K562 (cell line): ENCODE measurements around the gene TNFAIP3. TPM values are rescaled to one million over a fixed set of nuclear protein-coding genes. Genes with fewer than 3 reads are reported as not detected.

Experiments
- ESRRA ChIP-seq: fragments of 450-650 bp; IDR thresholded peaks from 2 replicates; pipeline ENCODE4 v1.6.1; 2014; ENCODE audit warnings: low read depth, mild to moderate bottlenecking, moderate library complexity, borderline replicate concordance
- GABPB1 ChIP-seq: sonication (generic); formaldehyde crosslinking; IDR thresholded peaks from 2 replicates; pipeline ENCODE4 v1.8.0; 2022; ENCODE audit warnings: mild to moderate bottlenecking, missing genetic modification reagents
- GABPB2 ChIP-seq: fragments of 250-450 bp; sonication (Bioruptor Pico); conservative IDR thresholded peaks from 2 replicates; pipeline ENCODE4 v1.5.1; 2021; ENCODE audit warnings: mild to moderate bottlenecking
- HDAC2 ChIP-seq: fragments of 450-650 bp; IDR thresholded peaks from 2 replicates; pipeline ENCODE4 v1.6.1; 2016; ENCODE audit warnings: mild to moderate bottlenecking
- HMG20A ChIP-seq: fragments of 450-650 bp; formaldehyde crosslinking; conservative IDR thresholded peaks from 2 replicates; pipeline ENCODE4 v1.4.0; 2020; ENCODE audit warnings: mild to moderate bottlenecking, mixed read lengths
- OTX1 ChIP-seq: fragments of 450-650 bp; formaldehyde crosslinking; IDR thresholded peaks from 2 replicates; pipeline ENCODE4 v1.4.0; 2022; ENCODE audit warnings: mild to moderate bottlenecking
- POLR2G ChIP-seq: fragments of 200-400 bp; formaldehyde crosslinking; IDR thresholded peaks from 2 replicates; pipeline ENCODE4 v1.6.1; 2017; ENCODE audit warnings: low read depth, mild to moderate bottlenecking, antibody characterized with exemption, low read length, moderate library complexity
- RBM14 ChIP-seq: fragments of 200-400 bp; formaldehyde crosslinking; IDR thresholded peaks from 2 replicates; pipeline ENCODE4 v1.6.1; 2018; ENCODE audit warnings: low read depth, mild to moderate bottlenecking, low read length, moderate library complexity, borderline replicate concordance; ENCODE audit not compliant: insufficient read depth
- RBM22 ChIP-seq: fragments of 200-400 bp; formaldehyde crosslinking; IDR thresholded peaks from 2 replicates; pipeline ENCODE4 v1.6.1; 2018; ENCODE audit warnings: low read length, low read depth; ENCODE audit not compliant: poor library complexity, severe bottlenecking
- SAFB ChIP-seq: fragments of 200-400 bp; formaldehyde crosslinking; IDR thresholded peaks from 2 replicates; pipeline ENCODE4 v1.6.1; 2017; ENCODE audit warnings: low read depth, low read length, borderline replicate concordance
- SREBF2 ChIP-seq: sonication (generic); formaldehyde crosslinking; IDR thresholded peaks from 2 replicates; pipeline ENCODE4 v1.4.0; 2020; ENCODE audit warnings: mild to moderate bottlenecking, missing genetic modification reagents
- TAF7 ChIP-seq: fragments of 450-650 bp; IDR thresholded peaks from 2 replicates; pipeline ENCODE4 v1.6.1; 2016; ENCODE audit warnings: missing genetic modification characterization, missing compliant biosample characterization
- TGIF2 ChIP-seq: sonication (generic); formaldehyde crosslinking; IDR thresholded peaks from 2 replicates; pipeline ENCODE4 v1.8.1; 2022; ENCODE audit warnings: mild to moderate bottlenecking, missing genetic modification reagents, moderate library complexity
- TSC22D4 ChIP-seq: fragments of 450-650 bp; IDR thresholded peaks from 2 replicates; pipeline ENCODE4 v1.6.1; 2016; ENCODE audit warnings: missing genetic modification characterization, missing biosample characterization, control low read depth
- U2AF2 ChIP-seq: fragments of 200-400 bp; formaldehyde crosslinking; optimal IDR thresholded peaks from 2 replicates; pipeline ENCODE3; 2017; ENCODE audit warnings: low read depth, mild to moderate bottlenecking, low read length
- ZEB2 ChIP-seq: fragments of 450-650 bp; IDR thresholded peaks from 2 replicates; pipeline ENCODE4 v1.6.1; 2016
- ZFP1 ChIP-seq: fragments of 450-650 bp; formaldehyde crosslinking; IDR thresholded peaks from 2 replicates; pipeline ENCODE4 v1.4.0; 2020; ENCODE audit warnings: mild to moderate bottlenecking, mixed read lengths
- ZKSCAN1 ChIP-seq: fragments of 150-350 bp; IDR thresholded peaks from 2 replicates; pipeline ENCODE4 v1.6.1; 2016; ENCODE audit warnings: low read depth, low read length
- ZNF3 ChIP-seq: fragments of 250-450 bp; sonication (Bioruptor Pico); IDR thresholded peaks from 2 replicates; pipeline ENCODE4 v1.5.0; 2021; ENCODE audit warnings: mild to moderate bottlenecking, moderate library complexity
- ZNF507 ChIP-seq: conservative IDR thresholded peaks from 2 replicates; pipeline ENCODE4 v1.6.1; 2017; ENCODE audit warnings: missing genetic modification characterization, missing compliant biosample characterization
- polyA plus RNA-seq, 8 experiments: library from polyadenylated mRNA; depleted of rRNA in 4 of 8; stranded (reverse) in 5 of 8; unstranded in 3 of 8; fragments of >200 nt; fragmentation: Nextera tagmentation in 2 of 8; fragmentation: Illumina TruSeq in 1 of 8; extraction: Ambion mirVana in 2 of 8; extraction: Trizol in 1 of 8; gene quantifications; 2 replicates each; pipeline versions ENCODE4 v1.2.1 to v1.2.3, GENCODE V29; 2011 to 2014; ENCODE audit warnings: inconsistent platforms in 1 of 8, missing spikeins in 1 of 8
- total RNA-seq, 7 experiments: library from RNA; depleted of rRNA in 6 of 7; stranded (reverse); fragments of >200 nt in 6 of 7; fragmentation: Illumina TruSeq in 2 of 7; extraction: Trizol in 2 of 7; gene quantifications; 2 replicates each; pipeline versions ENCODE4 v1.2.1 to v1.2.3, GENCODE V29; 2011 to 2021; ENCODE audit warnings: low replicate concordance in 1 of 7
- TF ChIP-seq, protein P1 (sequence below): IDR thresholded peaks from 3 replicates; pipeline ENCODE4 v1.6.1; 2011; ENCODE audit warnings: borderline replicate concordance, mild to moderate bottlenecking; ENCODE audit not compliant: insufficient read length, insufficient read depth
- TF ChIP-seq, protein P2 (sequence below): fragments of 250-450 bp; sonication (Bioruptor Pico); IDR thresholded peaks from 2 replicates; pipeline ENCODE4 v1.8.0; 2022; ENCODE audit warnings: moderate library complexity, mild to moderate bottlenecking, inconsistent platforms
- TF ChIP-seq, protein P3 (sequence below): fragments of 450-650 bp; formaldehyde crosslinking; IDR thresholded peaks from 2 replicates; pipeline ENCODE4 v1.4.0; 2022; ENCODE audit warnings: mild to moderate bottlenecking, moderate library complexity
- TF ChIP-seq, protein P4 (sequence below): IDR thresholded peaks from 2 replicates; pipeline ENCODE4 v1.6.1; 2014; ENCODE audit warnings: antibody characterized with exemption
- TF ChIP-seq, protein P5 (sequence below): fragments of 450-650 bp; formaldehyde crosslinking; IDR thresholded peaks from 2 replicates; pipeline ENCODE4 v1.4.0; 2020; ENCODE audit warnings: mild to moderate bottlenecking

The TNFAIP3 gene
- total and polyA plus RNA-seq, 9 of the 15 experiments (the other 6 are each of a cell fraction or from before 2014, with no cell fraction given): 0.79 to 17.0 (median 6.4) TPM

DNA sequence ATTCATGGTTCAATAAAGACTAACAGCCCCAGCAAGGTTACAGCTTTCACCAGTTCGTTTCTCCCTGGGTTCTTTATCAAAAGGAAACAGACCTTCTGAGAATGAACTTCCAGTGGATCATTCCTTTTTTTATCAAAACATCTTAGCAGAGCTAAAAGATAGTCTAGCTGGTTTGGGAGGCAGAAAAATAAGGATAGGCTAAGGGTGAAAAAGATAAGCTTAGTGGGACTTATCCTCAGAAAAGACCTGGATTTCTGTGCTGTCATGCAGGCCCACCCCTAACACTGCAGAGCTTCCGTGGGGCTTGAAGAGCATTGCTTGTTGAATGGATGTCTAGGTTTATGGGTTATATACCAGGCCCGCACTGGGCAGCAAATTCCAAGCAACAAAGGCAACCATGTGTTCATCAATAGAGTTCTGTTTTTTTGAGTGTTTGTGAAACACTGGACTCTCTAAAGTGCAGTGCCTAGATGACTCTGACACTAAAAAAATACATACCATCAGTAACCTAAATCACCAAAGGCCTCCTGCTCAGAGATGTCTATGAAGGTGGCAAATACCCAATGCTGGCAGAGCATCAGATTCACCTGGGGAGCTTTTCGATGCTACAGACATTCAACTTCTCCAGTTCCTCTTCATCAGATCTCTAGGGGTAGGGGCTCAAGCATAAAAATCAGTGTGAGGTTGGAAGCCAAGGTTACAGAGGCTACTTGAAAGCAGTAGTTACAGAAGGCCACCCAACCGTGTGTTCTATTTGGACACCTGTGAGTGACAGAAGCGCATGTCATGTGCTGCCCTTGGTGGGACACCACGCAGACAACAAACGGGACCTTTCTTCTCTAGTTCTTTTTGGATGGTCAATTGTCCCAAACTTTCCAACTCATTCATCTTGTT is 53.0 kb downstream of the TNFAIP3 start (continued):
- no peak for TF ChIP-seq RBM14
- TF ChIP-seq HDAC2: peak; percentile 49
- TF ChIP-seq ZNF3: no peak
- no peak for TF ChIP-seq ZFP1 (CRISPR knock-in tag)
- TF ChIP-seq RBM22: no peak
- TF ChIP-seq, protein P1, sequence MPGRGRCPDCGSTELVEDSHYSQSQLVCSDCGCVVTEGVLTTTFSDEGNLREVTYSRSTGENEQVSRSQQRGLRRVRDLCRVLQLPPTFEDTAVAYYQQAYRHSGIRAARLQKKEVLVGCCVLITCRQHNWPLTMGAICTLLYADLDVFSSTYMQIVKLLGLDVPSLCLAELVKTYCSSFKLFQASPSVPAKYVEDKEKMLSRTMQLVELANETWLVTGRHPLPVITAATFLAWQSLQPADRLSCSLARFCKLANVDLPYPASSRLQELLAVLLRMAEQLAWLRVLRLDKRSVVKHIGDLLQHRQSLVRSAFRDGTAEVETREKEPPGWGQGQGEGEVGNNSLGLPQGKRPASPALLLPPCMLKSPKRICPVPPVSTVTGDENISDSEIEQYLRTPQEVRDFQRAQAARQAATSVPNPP: no peak
- TF ChIP-seq HMG20A (CRISPR knock-in tag): no peak
- TF ChIP-seq, protein P2, sequence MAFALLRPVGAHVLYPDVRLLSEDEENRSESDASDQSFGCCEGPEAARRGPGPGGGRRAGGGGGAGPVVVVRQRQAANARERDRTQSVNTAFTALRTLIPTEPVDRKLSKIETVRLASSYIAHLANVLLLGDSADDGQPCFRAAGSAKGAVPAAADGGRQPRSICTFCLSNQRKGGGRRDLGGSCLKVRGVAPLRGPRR: no peak
- TF ChIP-seq TAF7 (tag): no peak
- TF ChIP-seq, protein P3, sequence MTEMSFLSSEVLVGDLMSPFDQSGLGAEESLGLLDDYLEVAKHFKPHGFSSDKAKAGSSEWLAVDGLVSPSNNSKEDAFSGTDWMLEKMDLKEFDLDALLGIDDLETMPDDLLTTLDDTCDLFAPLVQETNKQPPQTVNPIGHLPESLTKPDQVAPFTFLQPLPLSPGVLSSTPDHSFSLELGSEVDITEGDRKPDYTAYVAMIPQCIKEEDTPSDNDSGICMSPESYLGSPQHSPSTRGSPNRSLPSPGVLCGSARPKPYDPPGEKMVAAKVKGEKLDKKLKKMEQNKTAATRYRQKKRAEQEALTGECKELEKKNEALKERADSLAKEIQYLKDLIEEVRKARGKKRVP (CRISPR knock-in tag): no peak
- no peak for TF ChIP-seq TSC22D4 (tag)
- no peak for TF ChIP-seq GABPB2 (CRISPR knock-in tag)
- TF ChIP-seq U2AF2: no peak
- 0 out of 2 replicates have a peak, but pooled peaks have one; percentile 14 for TF ChIP-seq ESRRA
- no peak for TF ChIP-seq SREBF2 (CRISPR knock-in tag)
- TF ChIP-seq SAFB: no peak
- no peak for TF ChIP-seq ZEB2
- no peak for TF ChIP-seq GABPB1
- TF ChIP-seq ZKSCAN1: peak; percentile 70; the same call in 1 of the 2 replicates
- no peak for TF ChIP-seq ZNF507
- TF ChIP-seq, protein P4, sequence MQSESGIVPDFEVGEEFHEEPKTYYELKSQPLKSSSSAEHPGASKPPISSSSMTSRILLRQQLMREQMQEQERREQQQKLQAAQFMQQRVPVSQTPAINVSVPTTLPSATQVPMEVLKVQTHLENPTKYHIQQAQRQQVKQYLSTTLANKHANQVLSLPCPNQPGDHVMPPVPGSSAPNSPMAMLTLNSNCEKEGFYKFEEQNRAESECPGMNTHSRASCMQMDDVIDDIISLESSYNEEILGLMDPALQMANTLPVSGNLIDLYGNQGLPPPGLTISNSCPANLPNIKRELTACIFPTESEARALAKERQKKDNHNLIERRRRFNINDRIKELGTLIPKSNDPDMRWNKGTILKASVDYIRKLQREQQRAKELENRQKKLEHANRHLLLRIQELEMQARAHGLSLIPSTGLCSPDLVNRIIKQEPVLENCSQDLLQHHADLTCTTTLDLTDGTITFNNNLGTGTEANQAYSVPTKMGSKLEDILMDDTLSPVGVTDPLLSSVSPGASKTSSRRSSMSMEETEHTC: no peak
- TF ChIP-seq OTX1 (CRISPR knock-in tag): no peak
- TF ChIP-seq, protein P5, sequence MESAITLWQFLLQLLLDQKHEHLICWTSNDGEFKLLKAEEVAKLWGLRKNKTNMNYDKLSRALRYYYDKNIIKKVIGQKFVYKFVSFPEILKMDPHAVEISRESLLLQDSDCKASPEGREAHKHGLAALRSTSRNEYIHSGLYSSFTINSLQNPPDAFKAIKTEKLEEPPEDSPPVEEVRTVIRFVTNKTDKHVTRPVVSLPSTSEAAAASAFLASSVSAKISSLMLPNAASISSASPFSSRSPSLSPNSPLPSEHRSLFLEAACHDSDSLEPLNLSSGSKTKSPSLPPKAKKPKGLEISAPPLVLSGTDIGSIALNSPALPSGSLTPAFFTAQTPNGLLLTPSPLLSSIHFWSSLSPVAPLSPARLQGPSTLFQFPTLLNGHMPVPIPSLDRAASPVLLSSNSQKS (CRISPR knock-in tag): no peak
- no peak for TF ChIP-seq POLR2G
- no peak for TF ChIP-seq TGIF2 (CRISPR knock-in tag)
